ENCODE measurements around the gene PHLPP2. TPM values are rescaled to one million over a fixed set of nuclear protein-coding genes. Genes with fewer than 3 reads are reported as not detected.
"Not testable (repeated sequence)": the region's sequence is repeated elsewhere in the genome, so short reads cannot be mapped to it uniquely, and the experiment has no call there.

Gene PHLPP2
- total RNA-seq, 1 experiment from 2014 or later, result 10.9 TPM

- DNase-seq (ENCODE audit: low spot score), result no peak
Measured at GRCh38 chr16:71721066-71721740, 3.3 kb downstream of the PHLPP2 start.

GRCh38 chr16:71712501-71712900 lies 12.0 kb downstream of the PHLPP2 start:
- DNase-seq (ENCODE audit: low spot score), result no peak

DNA sequence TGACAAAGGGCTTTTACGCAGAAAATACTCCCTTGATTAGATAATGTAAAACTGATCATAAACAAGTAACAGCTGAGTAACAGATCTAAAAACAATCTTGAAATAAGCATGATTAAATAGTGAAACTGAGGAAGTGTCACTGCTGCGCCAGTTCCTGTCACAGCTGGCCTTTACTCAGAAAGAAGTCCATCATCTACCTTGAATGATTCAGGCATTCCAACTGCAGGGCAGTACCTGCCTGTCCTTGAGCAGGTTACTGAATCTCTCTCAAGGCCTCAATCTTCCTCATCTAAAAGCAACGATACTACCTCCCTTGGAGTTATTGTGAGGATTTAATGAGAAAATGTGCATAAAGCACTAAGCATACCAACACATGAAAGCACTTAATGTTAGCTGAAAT lies 12.7 kb downstream of the PHLPP2 start:
- DNase-seq (ENCODE audit: low spot score), result no peak

GRCh38 chr16:71709229-71709781 lies 15.2 kb downstream of the PHLPP2 start:
- peak; percentile 57 for DNase-seq (ENCODE audit: low spot score)

GRCh38 chr16:71708696-71709095 lies 15.8 kb downstream of the PHLPP2 start:
- no peak for DNase-seq (ENCODE audit: low spot score)

DNA sequence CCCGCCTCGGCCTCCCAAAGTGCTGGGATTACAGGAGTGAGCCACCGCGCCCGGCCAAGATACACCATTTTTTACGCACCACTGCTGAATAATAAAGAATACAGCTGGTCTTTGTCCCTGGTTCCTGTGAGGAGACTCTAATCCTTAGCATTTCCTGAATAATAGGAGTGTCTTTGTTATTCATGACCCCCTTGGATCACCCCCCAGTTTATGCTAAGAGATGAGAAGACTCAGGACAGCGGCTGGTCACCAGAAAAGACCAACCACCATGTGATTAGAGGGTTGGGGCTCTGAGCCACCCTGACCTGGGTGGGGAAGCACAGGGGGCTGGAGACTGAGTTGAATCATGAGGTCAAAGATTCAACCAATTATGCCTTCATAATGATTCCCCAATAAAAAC lies 17.3 kb downstream of the PHLPP2 start:
- no peak for DNase-seq (ENCODE audit: low spot score)

DNA sequence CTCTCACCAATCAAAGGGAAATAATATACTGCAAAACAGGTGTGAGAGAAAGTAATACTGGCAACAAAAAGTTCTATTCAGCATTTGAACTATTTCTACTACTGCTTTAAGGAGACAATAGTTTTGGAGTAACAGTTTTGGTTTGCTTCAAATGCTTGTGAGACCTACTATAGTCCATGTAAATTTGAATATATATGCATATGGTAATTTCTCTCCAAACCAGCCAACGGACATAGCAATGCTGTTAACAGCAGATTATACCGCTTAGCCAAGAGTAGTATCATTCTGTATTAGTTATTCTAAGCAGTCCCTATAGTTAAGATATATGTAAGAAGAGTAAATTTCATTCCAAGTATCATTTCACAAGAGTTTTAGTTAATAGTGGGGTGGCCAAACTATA lies 18.5 kb downstream of the PHLPP2 start:
- DNase-seq (ENCODE audit: low spot score), result no peak

- no peak for DNase-seq (ENCODE audit: low spot score)
Measured at GRCh38 chr16:71703333-71703732, 21.2 kb downstream of the PHLPP2 start.

DNA sequence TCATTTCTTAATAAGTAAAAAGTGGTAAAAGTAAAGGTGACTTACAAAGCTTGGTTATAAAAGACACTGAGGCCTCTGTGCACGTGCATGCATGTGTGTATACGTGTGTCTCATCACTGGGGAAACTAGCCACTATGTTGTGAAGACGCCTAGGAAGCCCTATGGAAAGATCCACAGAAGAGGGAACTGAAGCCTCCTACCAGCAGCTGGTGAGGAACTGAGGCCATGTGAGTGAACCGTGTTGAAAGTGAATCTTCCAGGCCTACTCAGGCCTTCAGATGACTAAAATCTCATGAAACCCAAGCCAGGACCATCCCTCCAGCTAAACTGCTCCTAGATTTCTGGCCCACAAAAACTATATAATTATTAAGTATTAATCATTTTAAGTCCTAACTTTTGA lies 23.7 kb downstream of the PHLPP2 start:
- DNase-seq (ENCODE audit: low spot score), result no peak

DNA sequence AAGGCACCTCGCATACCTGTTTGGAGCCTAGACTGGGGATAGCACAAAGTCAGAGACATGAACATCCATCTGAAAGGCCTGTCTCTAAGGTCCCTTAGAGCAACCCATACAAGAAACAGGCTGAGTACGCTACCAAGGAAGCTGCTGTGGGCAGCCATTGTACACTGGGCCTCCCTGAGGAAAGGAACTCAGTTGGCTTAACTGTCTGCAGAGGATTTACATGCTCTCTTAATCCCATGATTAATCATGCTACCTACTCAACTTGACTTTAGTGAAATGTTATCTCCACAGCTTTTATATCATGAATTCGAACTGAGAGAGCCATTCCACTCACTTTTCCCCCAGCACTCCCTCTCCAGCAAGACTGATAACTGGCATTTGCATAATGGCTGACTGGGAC lies 26.0 kb downstream of the PHLPP2 start:
- no peak for DNase-seq (ENCODE audit: low spot score)

DNA sequence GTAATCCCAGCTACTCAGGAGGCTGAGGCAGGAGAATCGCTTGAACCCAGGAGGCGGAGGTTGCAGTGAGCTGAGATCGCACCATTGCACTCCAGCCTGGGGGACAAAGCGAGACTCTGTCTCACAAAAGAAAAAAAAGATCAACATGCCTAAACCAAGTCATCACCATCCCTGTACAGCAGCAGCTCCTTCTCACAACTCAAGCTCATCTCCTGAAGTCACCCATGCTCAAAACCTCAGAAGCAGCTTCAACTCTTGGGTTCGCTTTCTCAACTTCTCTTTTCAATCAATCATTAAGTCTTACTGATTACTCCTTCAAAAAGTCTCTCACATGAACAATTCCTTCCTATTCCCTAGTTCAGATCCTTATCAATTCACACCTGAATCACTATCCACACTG lies 31.3 kb downstream of the PHLPP2 start:
- DNase-seq (ENCODE audit: low spot score), result no peak

- DNase-seq (ENCODE audit: low spot score), result no peak
Measured at GRCh38 chr16:71689901-71690300, 34.6 kb downstream of the PHLPP2 start.

GRCh38 chr16:71687861-71688260 lies 36.6 kb downstream of the PHLPP2 start:
- no peak for DNase-seq (ENCODE audit: low spot score)

DNA sequence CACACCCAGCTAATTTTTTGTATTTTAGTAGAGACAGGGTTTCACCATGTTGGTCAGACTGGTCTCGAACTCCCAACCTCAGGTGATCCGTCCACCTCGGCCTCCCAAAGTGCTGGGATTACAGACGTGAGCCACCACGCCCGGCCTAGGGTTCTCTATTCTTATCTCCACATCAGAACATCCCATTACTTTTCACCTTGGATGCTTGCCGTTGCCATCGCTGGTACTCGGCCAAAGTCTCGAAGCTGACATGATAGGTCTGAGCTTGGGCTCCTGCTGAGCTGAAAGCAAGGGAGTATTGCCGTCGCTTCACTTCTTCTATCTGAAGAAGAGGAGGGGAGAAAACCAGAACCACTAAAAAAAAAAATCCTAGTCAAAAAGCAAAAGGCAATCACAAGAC lies 40.2 kb downstream of the PHLPP2 start:
- not testable (repeated sequence) for DNase-seq (ENCODE audit: low spot score)

GRCh38 chr16:71681360-71681759 lies 43.1 kb downstream of the PHLPP2 start:
- DNase-seq (ENCODE audit: low spot score), result peak; percentile 82

- DNase-seq (ENCODE audit: low spot score), result no peak
Measured at GRCh38 chr16:71676236-71676635, 48.3 kb downstream of the PHLPP2 start.

DNA sequence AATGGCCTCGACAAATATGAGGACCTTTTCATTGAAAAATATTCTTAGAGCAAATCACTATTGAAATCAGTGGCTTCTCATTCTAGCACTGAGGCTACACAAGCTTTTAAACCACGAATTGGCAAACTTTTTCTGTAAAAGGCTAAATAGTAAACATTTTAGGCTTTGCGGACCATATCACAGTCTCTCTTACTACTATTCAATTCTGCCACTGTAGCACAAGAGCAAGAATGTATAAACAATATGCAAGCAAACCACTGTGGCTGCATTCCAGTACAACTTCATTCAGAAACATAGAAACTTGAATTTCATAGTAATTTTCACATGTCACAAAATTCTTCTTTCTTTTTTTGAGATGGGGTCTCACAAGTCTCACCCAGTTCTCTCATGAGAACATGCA lies 49.1 kb downstream of the PHLPP2 start:
- DNase-seq (ENCODE audit: low spot score), result no peak

DNA sequence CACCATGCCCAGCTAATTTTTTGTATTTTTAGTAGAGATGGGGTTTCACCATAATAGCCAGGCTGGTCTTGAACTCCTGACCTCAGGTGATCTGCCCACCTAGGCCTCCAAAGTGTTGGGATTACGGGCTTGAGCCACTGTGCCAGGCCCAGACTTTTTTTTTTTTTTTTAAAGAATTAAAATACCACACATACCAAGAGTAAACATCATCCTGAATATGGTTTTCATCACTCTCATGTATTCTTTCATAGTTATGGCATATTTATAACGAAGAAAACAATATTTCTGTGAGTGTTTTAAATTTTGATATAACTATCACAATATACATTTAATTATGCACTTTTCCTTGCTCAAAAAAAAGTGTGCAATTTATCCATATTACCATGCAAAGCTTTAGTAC lies 50.3 kb downstream of the PHLPP2 start:
- DNase-seq (ENCODE audit: low spot score), result no peak

DNA sequence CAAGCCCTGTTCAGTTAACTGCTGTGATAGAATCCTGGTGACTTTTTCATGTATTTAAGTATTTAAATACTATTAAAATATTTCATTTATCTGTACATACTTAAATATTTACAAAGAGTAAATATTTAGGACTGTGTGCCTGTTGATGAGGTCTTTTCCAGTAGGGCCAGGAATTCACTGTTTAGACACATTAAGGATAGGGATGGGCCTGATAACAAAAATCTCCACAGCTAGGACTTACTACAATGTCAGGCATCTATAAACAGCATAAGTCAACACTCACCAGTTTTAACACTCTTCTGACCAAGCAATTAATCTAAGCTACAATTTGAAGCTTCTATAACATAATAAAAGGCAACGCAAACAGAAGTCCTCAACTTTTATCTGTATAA lies 50.9 kb downstream of the PHLPP2 start:
- no peak for DNase-seq (ENCODE audit: low spot score)

DNA sequence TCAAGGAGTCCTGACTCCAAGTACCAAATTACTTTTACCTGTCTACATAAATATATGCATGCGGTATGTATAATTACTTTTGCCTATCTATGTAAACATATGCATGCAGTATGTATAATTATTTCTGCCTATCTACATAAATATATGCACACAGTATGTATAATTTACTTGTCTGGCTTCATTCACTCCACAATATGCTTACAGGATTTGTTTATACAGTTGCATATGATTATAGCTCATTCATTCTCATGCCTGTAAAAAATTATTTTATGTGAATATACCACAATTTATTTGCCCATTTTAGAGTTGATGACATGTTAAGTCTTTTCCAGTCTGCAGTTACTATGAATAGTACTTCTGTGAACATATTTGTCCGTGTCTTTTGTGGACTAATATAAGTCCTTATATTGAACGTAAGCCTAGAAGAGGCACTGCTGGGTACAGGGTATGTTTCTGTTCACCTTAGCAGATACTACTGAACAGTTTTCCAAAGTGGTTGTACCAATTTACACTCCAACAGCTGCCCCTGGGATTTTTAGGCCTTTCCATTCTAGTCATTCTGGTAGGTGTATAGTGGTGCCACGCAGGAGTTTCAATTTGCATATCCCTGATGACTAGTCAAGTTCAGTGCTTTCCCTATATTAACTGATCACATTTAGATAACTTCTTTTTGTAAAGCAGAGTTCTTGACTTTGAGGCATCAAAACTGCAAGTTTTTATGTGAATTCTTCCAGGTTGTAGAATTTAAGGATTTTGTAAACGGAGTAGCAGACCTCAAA lies 51.5 kb downstream of the PHLPP2 start:
- no peak for DNase-seq (ENCODE audit: low spot score)

GRCh38 chr16:71672125-71672524 lies 52.4 kb downstream of the PHLPP2 start:
- no peak for DNase-seq (ENCODE audit: low spot score)

- no peak for DNase-seq (ENCODE audit: low spot score)
Measured at GRCh38 chr16:71671165-71671564, 53.3 kb downstream of the PHLPP2 start.

DNA sequence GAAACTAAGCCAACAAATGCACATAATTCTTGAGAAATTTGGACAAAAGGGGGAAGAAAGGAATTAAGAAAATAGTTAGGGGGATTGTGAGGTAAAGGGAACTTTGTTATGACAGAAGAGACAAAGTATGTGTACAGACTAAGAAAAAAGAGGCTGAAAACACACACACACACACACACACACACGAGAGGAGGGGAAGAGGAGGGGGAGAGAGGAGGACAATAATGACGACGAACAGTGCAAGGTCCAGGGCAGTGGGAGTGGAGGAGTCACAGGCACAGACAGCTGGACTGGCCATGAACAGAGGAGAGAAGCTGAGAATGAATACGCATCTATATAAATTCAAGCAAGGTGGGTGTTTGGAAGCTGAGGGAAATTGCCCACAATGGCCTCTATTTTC lies 54.0 kb downstream of the PHLPP2 start:
- DNase-seq (ENCODE audit: low spot score), result no peak

All from HT-29 (cell line).